Nephron (organoid): ENCODE data around the gene MFRP.

Experiments
- H3K27ac Mint-ChIP-seq, 3 experiments: 2 replicates each; pipeline ENCODE4 v1.8.0; 2020; ENCODE audit warnings: mixed read lengths in 3 of 3, mild to moderate bottlenecking in 2 of 3, moderate library complexity in 1 of 3
- H3K27me3 Mint-ChIP-seq: 2 replicates; pipeline ENCODE4 v1.8.0; 2021; ENCODE audit warnings: low read depth, mild to moderate bottlenecking, moderate library complexity, mixed read lengths
- H3K36me3 Mint-ChIP-seq: 2 replicates; pipeline ENCODE4 v1.8.0; 2020; ENCODE audit warnings: low read depth, mixed read lengths
- H3K4me1 Mint-ChIP-seq: 2 replicates; pipeline ENCODE4 v1.8.0; 2020; ENCODE audit warnings: mixed read lengths
- H3K4me3 Mint-ChIP-seq, 3 experiments: 2 replicates each; pipeline ENCODE4 v1.8.0; 2020; ENCODE audit warnings: mild to moderate bottlenecking in 3 of 3, mixed read lengths in 3 of 3, moderate library complexity in 2 of 3
- H3K9me3 Mint-ChIP-seq: 2 replicates; pipeline ENCODE4 v1.8.0; 2020; ENCODE audit warnings: mixed read lengths
- TF ChIP-seq, protein P1 (sequence below), 3 experiments: fragments of 200-600 bp; sonication (generic); IDR thresholded peaks; one replicate each; pipeline ENCODE4 v1.5.0; 2021; ENCODE audit warnings: antibody characterized with exemption in 3 of 3; ENCODE audit not compliant: unreplicated experiment in 3 of 3

MFRP gene

DNA sequence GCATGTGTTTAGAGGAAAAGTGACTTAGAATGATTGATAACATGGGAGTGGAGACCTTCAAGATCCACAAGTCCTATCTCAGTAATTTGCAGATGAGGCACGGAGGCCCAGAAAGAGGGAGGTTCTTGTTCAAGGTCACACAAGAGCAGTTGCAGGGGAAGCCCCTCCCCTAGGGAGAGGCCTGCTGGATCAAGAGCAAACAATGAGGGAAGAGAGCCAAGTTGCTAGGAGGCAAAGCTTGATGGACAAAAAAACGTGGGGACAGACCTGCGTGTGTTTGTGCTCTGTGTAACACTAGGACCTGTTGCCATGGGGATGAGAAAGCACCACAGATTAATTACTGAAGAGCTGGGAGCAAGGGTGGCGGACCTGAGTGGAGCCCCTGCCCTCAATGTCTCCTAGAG is 6.4 kb upstream of the MFRP start:
- H3K27ac Mint-ChIP-seq: peak overlapping the region; percentile 53 to 83 (median 65)
- TF ChIP-seq, protein P1, sequence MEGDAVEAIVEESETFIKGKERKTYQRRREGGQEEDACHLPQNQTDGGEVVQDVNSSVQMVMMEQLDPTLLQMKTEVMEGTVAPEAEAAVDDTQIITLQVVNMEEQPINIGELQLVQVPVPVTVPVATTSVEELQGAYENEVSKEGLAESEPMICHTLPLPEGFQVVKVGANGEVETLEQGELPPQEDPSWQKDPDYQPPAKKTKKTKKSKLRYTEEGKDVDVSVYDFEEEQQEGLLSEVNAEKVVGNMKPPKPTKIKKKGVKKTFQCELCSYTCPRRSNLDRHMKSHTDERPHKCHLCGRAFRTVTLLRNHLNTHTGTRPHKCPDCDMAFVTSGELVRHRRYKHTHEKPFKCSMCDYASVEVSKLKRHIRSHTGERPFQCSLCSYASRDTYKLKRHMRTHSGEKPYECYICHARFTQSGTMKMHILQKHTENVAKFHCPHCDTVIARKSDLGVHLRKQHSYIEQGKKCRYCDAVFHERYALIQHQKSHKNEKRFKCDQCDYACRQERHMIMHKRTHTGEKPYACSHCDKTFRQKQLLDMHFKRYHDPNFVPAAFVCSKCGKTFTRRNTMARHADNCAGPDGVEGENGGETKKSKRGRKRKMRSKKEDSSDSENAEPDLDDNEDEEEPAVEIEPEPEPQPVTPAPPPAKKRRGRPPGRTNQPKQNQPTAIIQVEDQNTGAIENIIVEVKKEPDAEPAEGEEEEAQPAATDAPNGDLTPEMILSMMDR (IDR thresholded peaks at IDR 0.05; ENCODE audit: unreplicated experiment in 3 of 3): no peak
- peak overlapping the region in 2 of 3 experiments; percentile 30 to 45 for H3K4me3 Mint-ChIP-seq
- peaks cover 16% of the 10 kb centered on the region for H3K36me3 Mint-ChIP-seq
- H3K4me1 Mint-ChIP-seq: peaks cover 38% of the 10 kb centered on the region
- H3K9me3 Mint-ChIP-seq: no peaks in the 10 kb centered on the region
- H3K27me3 Mint-ChIP-seq: peaks cover 41% of the 10 kb centered on the region

- H3K4me1 Mint-ChIP-seq: peaks cover 32% of the 10 kb centered on the region
- TF ChIP-seq, protein P1 (IDR thresholded peaks at IDR 0.05; ENCODE audit: unreplicated experiment in 3 of 3): no peak
- peaks cover 41% of the 10 kb centered on the region for H3K27me3 Mint-ChIP-seq
- no peaks in the 10 kb centered on the region for H3K9me3 Mint-ChIP-seq
- H3K4me3 Mint-ChIP-seq: no peak overlapping the region
- H3K36me3 Mint-ChIP-seq: peaks cover 3% of the 10 kb centered on the region
- H3K27ac Mint-ChIP-seq: peak overlapping the region in 2 of 3 experiments; percentile 59 to 84
Measured at GRCh38 chr11:119351232-119351631, 4.7 kb upstream of the MFRP start.

GRCh38 chr11:119350302-119350701 is 3.8 kb upstream of the MFRP start:
- Mint-ChIP-seq H3K4me1 (peaks cover 29% of the 10 kb centered on the region), H3K27me3 (peaks cover 41% of the 10 kb centered on the region), H3K36me3 (no peaks in the 10 kb centered on the region), H3K4me3 (no peak overlapping the region), H3K9me3 (no peaks in the 10 kb centered on the region), H3K27ac (no peak overlapping the region)
- TF ChIP-seq, protein P1 (IDR thresholded peaks at IDR 0.05; ENCODE audit: unreplicated experiment in 3 of 3): no peak

DNA sequence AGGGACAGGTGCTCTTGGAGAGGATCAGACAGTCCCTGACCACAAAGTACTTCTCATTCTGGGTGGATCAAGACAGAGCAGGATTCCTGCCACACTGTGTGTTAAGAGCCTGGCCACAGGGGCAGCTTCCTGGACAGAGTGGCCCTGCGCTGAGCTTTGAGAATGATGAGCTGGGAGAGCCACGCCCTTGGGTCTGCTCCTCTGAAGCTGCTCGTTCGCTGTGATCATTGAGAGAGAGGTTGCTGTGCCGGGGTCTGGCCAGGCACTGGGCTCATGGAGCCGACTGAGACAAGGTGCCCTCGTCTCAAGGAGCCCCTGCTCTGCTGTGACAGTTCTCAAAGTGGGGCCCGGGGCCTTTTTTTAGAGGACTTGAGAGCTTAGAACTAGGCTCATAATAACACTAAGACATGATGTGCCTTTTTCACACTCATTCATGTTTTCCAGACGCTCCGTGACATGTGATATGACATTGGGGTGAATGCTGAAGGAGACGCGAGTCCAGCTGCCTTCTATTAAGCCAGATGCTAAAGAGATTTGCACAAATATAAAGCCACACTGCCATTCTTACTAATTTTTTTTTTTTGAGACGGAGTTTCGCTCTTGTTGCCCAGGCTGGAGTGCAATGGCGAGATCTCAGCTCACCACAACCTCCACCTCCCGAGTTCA is 1.6 kb upstream of the MFRP start:
- Mint-ChIP-seq H3K36me3 (no peaks in the 10 kb centered on the region), H3K4me3 (no peak overlapping the region), H3K9me3 (no peaks in the 10 kb centered on the region), H3K27ac (peak overlapping the region in 2 of 3 experiments; percentile 17 to 48), H3K4me1 (peaks cover 25% of the 10 kb centered on the region), H3K27me3 (peaks cover 60% of the 10 kb centered on the region)
- TF ChIP-seq, protein P1 (IDR thresholded peaks at IDR 0.05; ENCODE audit: unreplicated experiment in 3 of 3): no peak

GRCh38 chr11:119347242-119347641 is 737 bp upstream of the MFRP start:
- Mint-ChIP-seq H3K27me3 (peaks cover 63% of the 10 kb centered on the region), H3K4me3 (no peak overlapping the region), H3K9me3 (no peaks in the 10 kb centered on the region), H3K27ac (peak overlapping the region in 2 of 3 experiments; percentile 17 to 59), H3K36me3 (no peaks in the 10 kb centered on the region), H3K4me1 (peaks cover 19% of the 10 kb centered on the region)
- TF ChIP-seq, protein P1 (IDR thresholded peaks at IDR 0.05; ENCODE audit: unreplicated experiment in 3 of 3): no peak

DNA sequence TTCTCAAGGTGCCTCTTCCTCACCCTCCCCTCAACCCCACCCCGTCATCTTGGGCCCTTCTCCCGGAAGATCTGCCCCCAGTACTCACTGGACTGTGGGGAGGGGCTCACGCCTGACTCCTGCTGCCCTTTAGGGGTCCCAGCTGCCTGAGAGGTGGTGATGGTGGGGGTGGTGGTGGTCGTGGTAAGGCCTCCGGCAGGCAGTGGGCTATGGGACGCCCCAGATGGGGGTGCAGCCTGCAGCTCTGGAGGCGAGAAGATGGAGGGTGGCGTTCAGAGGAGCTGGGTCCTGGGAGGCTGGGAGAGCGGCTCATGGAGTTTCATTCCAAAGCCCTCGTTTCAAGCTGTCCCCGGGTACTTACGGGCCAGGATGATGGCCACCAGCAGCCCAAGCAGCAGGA is 820 bp downstream of the MFRP start:
- TF ChIP-seq, protein P1 (IDR thresholded peaks at IDR 0.05; ENCODE audit: unreplicated experiment in 3 of 3): no peak
- Mint-ChIP-seq H3K27ac (no peak overlapping the region), H3K9me3 (no peaks in the 10 kb centered on the region), H3K4me1 (peaks cover 20% of the 10 kb centered on the region), H3K36me3 (no peaks in the 10 kb centered on the region), H3K27me3 (peaks cover 70% of the 10 kb centered on the region), H3K4me3 (no peak overlapping the region)
